ENCODE data around the gene TICAM2.

TICAM2 gene

DNA sequence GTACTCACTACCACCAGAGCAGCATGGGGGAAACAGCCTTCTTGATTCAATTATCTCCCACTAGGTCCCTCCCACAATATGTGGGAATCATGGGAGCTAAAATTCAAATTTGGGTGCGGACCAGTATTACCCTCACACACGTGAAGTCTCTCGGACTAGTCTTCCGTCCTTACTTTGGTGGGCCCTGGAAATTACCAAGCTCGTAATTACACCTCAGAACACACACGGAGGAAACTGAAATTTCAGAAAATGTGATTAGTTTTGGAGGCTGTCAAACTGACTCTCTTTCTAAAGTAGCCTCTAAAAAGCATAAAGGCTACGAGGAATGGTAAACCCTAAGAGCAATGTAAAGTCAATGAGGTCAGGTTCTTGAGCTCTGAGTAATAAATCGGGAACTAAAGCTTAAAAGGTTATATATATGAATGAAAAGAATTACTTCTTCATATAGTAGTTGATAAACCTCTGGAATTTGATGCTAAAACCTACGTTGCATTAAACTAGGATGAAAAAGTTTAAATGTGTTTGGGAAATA lies 56.9 kb downstream of the TICAM2 start:
- in situ Hi-C loops (cut with MboI; ENCODE audit: low sequenced_read_pairs, unreplicated experiment): no loop called here
- no peak for DNase-seq (ENCODE audit: low spot score)
- TF ChIP-seq, protein P1, sequence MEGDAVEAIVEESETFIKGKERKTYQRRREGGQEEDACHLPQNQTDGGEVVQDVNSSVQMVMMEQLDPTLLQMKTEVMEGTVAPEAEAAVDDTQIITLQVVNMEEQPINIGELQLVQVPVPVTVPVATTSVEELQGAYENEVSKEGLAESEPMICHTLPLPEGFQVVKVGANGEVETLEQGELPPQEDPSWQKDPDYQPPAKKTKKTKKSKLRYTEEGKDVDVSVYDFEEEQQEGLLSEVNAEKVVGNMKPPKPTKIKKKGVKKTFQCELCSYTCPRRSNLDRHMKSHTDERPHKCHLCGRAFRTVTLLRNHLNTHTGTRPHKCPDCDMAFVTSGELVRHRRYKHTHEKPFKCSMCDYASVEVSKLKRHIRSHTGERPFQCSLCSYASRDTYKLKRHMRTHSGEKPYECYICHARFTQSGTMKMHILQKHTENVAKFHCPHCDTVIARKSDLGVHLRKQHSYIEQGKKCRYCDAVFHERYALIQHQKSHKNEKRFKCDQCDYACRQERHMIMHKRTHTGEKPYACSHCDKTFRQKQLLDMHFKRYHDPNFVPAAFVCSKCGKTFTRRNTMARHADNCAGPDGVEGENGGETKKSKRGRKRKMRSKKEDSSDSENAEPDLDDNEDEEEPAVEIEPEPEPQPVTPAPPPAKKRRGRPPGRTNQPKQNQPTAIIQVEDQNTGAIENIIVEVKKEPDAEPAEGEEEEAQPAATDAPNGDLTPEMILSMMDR (IDR thresholded peaks at IDR 0.05; ENCODE audit: borderline replicate concordance, control extremely low read depth, extremely low read depth, insufficient read depth, missing control alignments): no peak

DNA sequence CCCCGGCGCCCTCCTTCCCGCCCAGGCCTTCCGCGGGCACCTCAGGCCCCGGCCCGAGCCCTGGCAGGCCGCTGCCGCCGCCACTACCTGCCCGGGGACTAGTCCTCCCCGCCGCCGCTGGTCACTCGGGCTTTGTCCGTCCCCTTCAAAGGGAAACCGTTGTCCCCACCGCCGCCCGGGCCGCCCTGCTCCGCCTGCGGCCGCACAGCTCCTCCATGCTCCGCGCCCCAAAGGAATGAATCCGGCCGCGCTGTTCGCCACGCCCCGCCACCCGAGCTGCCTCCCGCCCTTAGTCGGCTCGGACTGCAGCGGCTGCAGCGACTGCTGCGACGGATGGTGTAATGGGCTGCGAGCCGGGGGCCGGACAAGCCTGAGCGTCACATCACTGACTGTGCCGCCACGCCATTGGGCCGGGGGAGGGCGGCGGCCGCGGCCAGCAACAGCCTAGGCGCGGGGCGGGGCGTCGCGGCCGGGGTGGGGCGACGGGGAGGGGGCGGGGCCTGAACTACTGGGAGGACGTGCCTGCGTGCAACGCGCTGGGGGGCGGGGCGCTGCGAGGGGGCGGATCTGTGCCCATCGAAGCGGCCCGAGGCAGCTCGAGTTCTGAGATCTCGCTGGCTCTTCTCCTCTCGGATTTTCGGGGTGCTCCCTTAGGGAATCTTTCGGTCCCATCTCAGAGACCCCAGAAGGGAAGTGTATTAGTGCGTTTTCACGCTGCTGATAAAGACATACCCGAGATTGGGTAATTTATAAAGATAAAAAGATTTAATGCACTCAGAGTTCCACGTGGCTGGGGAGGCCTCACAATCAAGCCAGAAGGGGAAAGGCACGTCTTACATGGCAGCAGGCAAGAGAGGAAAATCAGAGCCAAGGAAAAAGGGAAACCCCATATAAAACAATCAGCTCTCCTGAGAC lies 57.6 kb downstream of the TICAM2 start, which contains the start of gene FEM1C:
TSS of gene FEM1C (minus strand) at position 340 of the 915 bp plus-strand sequence. CDS start 1,282 bp downstream, outside the sequence.
- in situ Hi-C loops (cut with MboI; ENCODE audit: low sequenced_read_pairs, unreplicated experiment): no loop called here
- TF ChIP-seq, protein P1 (IDR thresholded peaks at IDR 0.05; ENCODE audit: borderline replicate concordance, control extremely low read depth, extremely low read depth, insufficient read depth, missing control alignments): no peak
- peak; percentile 97 for DNase-seq (ENCODE audit: low spot score)

DNA sequence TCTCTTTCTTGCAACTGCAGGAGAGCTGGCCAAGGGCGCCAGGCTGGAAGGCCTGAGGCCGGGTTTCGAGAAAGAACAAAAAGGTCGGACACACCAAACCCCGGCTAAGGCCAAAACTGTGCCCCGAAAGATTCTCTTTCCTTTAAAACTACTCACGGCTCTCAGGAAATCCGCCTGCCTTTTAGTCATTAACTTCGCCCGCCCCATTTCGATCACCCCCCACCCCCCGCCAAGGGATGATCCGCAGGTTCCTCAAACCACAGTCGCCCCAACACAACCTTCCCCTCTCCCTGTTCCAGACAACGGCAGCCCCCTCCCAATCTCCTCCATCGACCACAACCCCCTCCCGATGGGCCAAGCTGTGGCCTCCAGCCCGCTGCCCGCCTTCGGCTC lies 58.2 kb downstream of the TICAM2 start:
- no peak for DNase-seq (ENCODE audit: low spot score)
- in situ Hi-C loops (cut with MboI; ENCODE audit: low sequenced_read_pairs, unreplicated experiment): no loop called here
- TF ChIP-seq, protein P1 (IDR thresholded peaks at IDR 0.05; ENCODE audit: borderline replicate concordance, control extremely low read depth, extremely low read depth, insufficient read depth, missing control alignments): no peak

DNA sequence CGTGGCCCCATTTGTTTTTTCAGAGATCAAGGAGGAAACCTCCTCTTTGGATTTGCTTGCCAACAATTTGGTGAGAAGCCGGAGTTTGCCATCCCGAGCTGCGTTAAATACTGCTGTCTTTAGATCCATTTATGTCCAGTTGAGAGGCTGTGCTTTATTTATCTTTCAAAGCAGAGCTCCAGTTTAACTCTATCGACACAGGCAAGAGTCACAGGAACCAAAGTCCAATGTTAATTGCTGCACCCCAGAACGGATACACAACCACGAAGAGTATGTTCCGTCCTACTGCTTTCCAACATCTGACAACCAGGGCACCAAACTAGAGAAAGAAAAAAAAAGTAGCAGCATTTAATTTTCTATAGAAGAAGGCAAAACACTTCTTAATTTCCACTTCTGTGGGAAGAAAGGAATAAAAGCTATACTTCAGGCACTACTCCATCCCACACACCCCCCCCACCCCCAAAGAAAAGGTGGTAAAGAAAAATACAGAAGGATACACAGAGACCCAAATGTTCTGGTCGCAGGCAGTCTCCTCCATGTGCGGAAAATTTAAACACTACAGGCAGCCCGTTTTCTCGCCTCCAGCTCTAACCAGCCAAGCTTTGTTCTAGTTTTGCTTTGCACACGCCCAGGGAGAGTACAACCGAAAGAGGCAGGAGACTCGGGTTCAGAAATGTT lies 58.8 kb downstream of the TICAM2 start:
- peak; percentile 37 for DNase-seq (ENCODE audit: low spot score)
- in situ Hi-C loops (cut with MboI; ENCODE audit: low sequenced_read_pairs, unreplicated experiment): no loop called here
- TF ChIP-seq, protein P1 (IDR thresholded peaks at IDR 0.05; ENCODE audit: borderline replicate concordance, control extremely low read depth, extremely low read depth, insufficient read depth, missing control alignments): no peak

DNA sequence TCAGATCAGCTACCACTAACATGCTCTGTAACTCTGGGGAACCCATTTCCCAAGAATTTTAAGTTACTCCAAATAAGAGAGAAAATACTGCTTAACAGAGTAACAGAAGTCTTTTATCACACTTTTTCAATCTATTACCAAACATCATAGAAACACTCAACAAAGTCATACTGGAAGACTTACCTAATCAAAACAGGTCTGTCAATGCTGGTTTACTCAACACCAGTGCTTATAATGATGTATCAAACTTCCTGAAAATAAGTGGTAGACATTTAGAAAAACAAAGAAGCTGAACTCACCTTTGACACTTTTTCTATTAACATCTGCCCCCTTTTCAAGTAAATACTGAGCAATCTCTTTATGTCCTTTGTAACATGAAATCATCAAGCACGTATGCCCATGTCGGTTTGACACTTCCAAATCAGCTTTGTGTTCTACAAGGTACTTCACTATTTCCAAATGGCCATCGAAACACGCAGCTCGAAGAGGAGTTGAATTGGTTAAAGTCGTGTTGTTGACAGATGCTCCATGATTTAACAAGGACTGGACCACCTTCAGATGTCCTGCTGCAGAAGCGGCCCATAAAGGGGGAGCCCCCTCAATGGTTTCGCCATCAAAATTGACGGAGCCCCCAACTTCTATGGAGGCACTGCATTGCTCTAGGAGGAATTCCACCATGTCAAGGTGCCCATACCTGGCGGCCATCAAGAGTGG lies 59.5 kb downstream of the TICAM2 start:
- in situ Hi-C loops (cut with MboI; ENCODE audit: low sequenced_read_pairs, unreplicated experiment): no loop called here
- no peak for DNase-seq (ENCODE audit: low spot score)
- TF ChIP-seq, protein P1 (IDR thresholded peaks at IDR 0.05; ENCODE audit: borderline replicate concordance, control extremely low read depth, extremely low read depth, insufficient read depth, missing control alignments): no peak

DNA sequence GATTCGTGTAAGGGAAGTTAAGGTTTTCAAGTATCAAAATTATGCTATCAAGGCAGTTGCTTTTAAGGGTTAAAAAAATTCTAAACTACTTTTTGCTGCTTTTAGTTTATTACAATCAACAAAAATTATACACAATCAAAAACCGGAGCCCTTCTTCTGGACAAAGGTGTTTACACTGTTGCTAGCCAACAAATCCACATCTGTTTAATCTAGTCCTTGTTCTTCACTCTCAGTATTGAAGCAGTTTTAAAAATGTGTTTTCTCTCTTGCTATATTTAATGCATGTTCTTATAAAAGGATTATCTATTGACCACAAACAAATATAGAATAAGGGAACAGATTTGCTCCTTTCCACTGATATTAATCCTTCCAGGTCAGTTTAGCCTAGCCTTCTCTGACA lies 60.2 kb downstream of the TICAM2 start:
- no peak for DNase-seq (ENCODE audit: low spot score)
- TF ChIP-seq, protein P1 (IDR thresholded peaks at IDR 0.05; ENCODE audit: borderline replicate concordance, control extremely low read depth, extremely low read depth, insufficient read depth, missing control alignments): no peak
- in situ Hi-C loops (cut with MboI; ENCODE audit: low sequenced_read_pairs, unreplicated experiment): no loop called here

All from GM13976 (cell line).